SK-N-SH (cell line): ENCODE data around the gene PLSCR1. TPM values are rescaled to one million over a fixed set of nuclear protein-coding genes. Genes with fewer than 3 reads are reported as not detected.
"Not testable (repeated sequence)": the region's sequence is repeated elsewhere in the genome, so short reads cannot be mapped to it uniquely, and the experiment has no call there.

ENCODE experiments used
- CTCF ChIA-PET: fragments of 300-600, 350-600 bp; formaldehyde crosslinking; extraction: SDS; loops from one replicate; lab custom pipeline; 2021; lab: Yijun Ruan, JAX
- POLR2A ChIA-PET: fragments of 350-600 bp; sonication (Branson Sonifier 250); formaldehyde crosslinking; extraction: SDS; loops from one replicate; lab custom pipeline; 2020; ENCODE audit warnings: antibody characterized with exemption, inconsistent platforms; lab: Yijun Ruan, JAX
- DNase-seq: peaks from one replicate; pipeline ENCODE4 v3.0.0; 2012
- H2AFZ ChIP-seq: fragments of 200-600 bp; sonication (generic); 2 replicates; pipeline ENCODE4 v1.8.1; 2016; ENCODE audit warnings: antibody characterized with exemption, mild to moderate bottlenecking, low read depth
- H3F3A ChIP-seq: fragments of 200-600 bp; sonication (generic); replicated peaks from 2 replicates; pipeline ENCODE3; 2016; ENCODE audit warnings: antibody characterized with exemption, mild to moderate bottlenecking; ENCODE audit not compliant: insufficient read depth
- H3K27ac ChIP-seq, 2 experiments: fragments of 200-500 bp in 1 of 2; fragments of 200-600 bp in 1 of 2; sonication (Bioruptor generic) in 1 of 2; sonication (generic), shearing (Covaris generic) in 1 of 2; 2 replicates each; pipeline versions ENCODE4 v1.5.1 to v1.6.1; 2014 to 2016; ENCODE audit warnings: low read depth in 2 of 2, inconsistent platforms in 1 of 2, low read length in 1 of 2, mild to moderate bottlenecking in 1 of 2, mixed read lengths in 1 of 2
- H3K27me3 ChIP-seq: fragments of 200-600 bp; sonication (generic), shearing (Covaris generic); 2 replicates; pipeline ENCODE4 v1.6.1; 2016; ENCODE audit warnings: mixed run types; ENCODE audit not compliant: insufficient read depth
- H3K36me3 ChIP-seq, 2 experiments: fragments of 200-500 bp in 1 of 2; fragments of 200-600 bp in 1 of 2; sonication (Bioruptor generic) in 1 of 2; sonication (generic) in 1 of 2; replicated peaks in 1 of 2; 2 replicates each; pipeline versions ENCODE3 to v1.5.1; 2014 to 2016; ENCODE audit warnings: low read length in 1 of 2, mild to moderate bottlenecking in 1 of 2; ENCODE audit not compliant: insufficient read depth in 2 of 2, control insufficient read depth in 1 of 2
- H3K4me1 ChIP-seq, 2 experiments: fragments of 200-500 bp in 1 of 2; fragments of 200-600 bp in 1 of 2; sonication (Bioruptor generic) in 1 of 2; sonication (generic), shearing (Covaris generic) in 1 of 2; 2 replicates each; pipeline versions ENCODE4 v1.5.1 to v1.6.1; 2014 to 2016; ENCODE audit warnings: low read depth in 1 of 2, low read length in 1 of 2, mixed run types in 1 of 2; ENCODE audit not compliant: insufficient read depth in 2 of 2, control insufficient read depth in 1 of 2
- H3K4me2 ChIP-seq: fragments of 200-600 bp; sonication (generic), shearing (Covaris generic); 2 replicates; pipeline ENCODE4 v1.6.1; 2017; ENCODE audit warnings: mixed run types
- H3K4me3 ChIP-seq, 2 experiments: fragments of 200-500 bp in 1 of 2; fragments of 200-600 bp in 1 of 2; sonication (Bioruptor generic) in 1 of 2; sonication (generic), shearing (Covaris generic) in 1 of 2; 2 replicates each; pipeline versions ENCODE4 v1.5.1 to v1.8.1; 2014 to 2016; ENCODE audit warnings: low read depth in 2 of 2, inconsistent platforms in 1 of 2, low read length in 1 of 2, mild to moderate bottlenecking in 1 of 2, mixed read lengths in 1 of 2, moderate library complexity in 1 of 2
- H3K79me2 ChIP-seq: fragments of 200-600 bp; sonication (generic); 2 replicates; pipeline ENCODE4 v1.8.1; 2017; ENCODE audit warnings: mild to moderate bottlenecking; ENCODE audit not compliant: insufficient read depth
- H3K9ac ChIP-seq: fragments of 200-600 bp; sonication (generic); 2 replicates; pipeline ENCODE4 v1.6.1; 2017; ENCODE audit warnings: mixed run types
- H3K9me2 ChIP-seq: fragments of 200-600 bp; sonication (generic); 2 replicates; pipeline ENCODE4 v1.6.1; 2017; ENCODE audit warnings: mixed run types
- H3K9me3 ChIP-seq: fragments of 200-600 bp; sonication (generic); 2 replicates; pipeline ENCODE4 v1.6.1; 2017; ENCODE audit warnings: mixed run types, mild to moderate bottlenecking, moderate library complexity
- H4K20me1 ChIP-seq: fragments of 200-600 bp; sonication (generic); 2 replicates; pipeline ENCODE4 v1.6.1; 2017; ENCODE audit warnings: mild to moderate bottlenecking, mixed run types; ENCODE audit not compliant: insufficient read depth
- EP300 ChIP-seq, 2 experiments: IDR thresholded peaks; 2 replicates each; pipeline versions ENCODE4 v1.4.0 to v1.6.1; 2012; ENCODE audit warnings: borderline replicate concordance in 1 of 2, low read depth in 1 of 2, low read length in 1 of 2
- GATA2 ChIP-seq: sonication (generic); formaldehyde crosslinking; IDR thresholded peaks from 2 replicates; pipeline ENCODE4 v1.5.0; 2020; ENCODE audit warnings: mild to moderate bottlenecking, missing genetic modification reagents
- JUND ChIP-seq: IDR thresholded peaks from 2 replicates; pipeline ENCODE4 v1.4.0; 2012
- MEF2A ChIP-seq: IDR thresholded peaks from 2 replicates; pipeline ENCODE4 v1.4.0; 2012; ENCODE audit warnings: low read depth, borderline replicate concordance
- NRF1 ChIP-seq: IDR thresholded peaks from 2 replicates; pipeline ENCODE4 v1.6.1; 2012; ENCODE audit warnings: low read depth, mild to moderate bottlenecking, low read length
- RXRA ChIP-seq: IDR thresholded peaks from 2 replicates; pipeline ENCODE4 v1.4.0; 2012; ENCODE audit warnings: low read depth, mild to moderate bottlenecking, borderline replicate concordance
- SIN3A ChIP-seq: IDR thresholded peaks from 2 replicates; pipeline ENCODE4 v1.6.1; 2012; ENCODE audit warnings: low read depth, mild to moderate bottlenecking, low read length, moderate library complexity, borderline replicate concordance
- TCF12 ChIP-seq: IDR thresholded peaks from 2 replicates; pipeline ENCODE4 v1.4.0; 2012
- WGBS: methylation state at CpG from one replicate; pipeline ENCODE4 v1.1.6; 2017; ENCODE audit warnings: low lambda C conversion rate; 5-methylcytosine and 5-hydroxymethylcytosine counted together
- polyA plus RNA-seq, 3 experiments: library from polyadenylated mRNA; depleted of rRNA; stranded (reverse); fragments of >200 nt; gene quantifications; 2 replicates each; pipeline ENCODE4 v1.2.3, GENCODE V29; 2012
- TF ChIP-seq, protein P1 (sequence below): IDR thresholded peaks from 2 replicates; pipeline ENCODE4 v1.4.0; 2012; ENCODE audit warnings: low read depth, borderline replicate concordance
- TF ChIP-seq, protein P2 (sequence below): fragments of 200-600 bp; sonication (generic); IDR thresholded peaks from 2 replicates; pipeline ENCODE4 v1.6.1; 2017; ENCODE audit warnings: antibody characterized with exemption, mild to moderate bottlenecking, moderate library complexity

Gene PLSCR1
- polyA plus RNA-seq, 1 of the 3 experiments (the other 2 are of a cell fraction): 10.9 TPM

DNA sequence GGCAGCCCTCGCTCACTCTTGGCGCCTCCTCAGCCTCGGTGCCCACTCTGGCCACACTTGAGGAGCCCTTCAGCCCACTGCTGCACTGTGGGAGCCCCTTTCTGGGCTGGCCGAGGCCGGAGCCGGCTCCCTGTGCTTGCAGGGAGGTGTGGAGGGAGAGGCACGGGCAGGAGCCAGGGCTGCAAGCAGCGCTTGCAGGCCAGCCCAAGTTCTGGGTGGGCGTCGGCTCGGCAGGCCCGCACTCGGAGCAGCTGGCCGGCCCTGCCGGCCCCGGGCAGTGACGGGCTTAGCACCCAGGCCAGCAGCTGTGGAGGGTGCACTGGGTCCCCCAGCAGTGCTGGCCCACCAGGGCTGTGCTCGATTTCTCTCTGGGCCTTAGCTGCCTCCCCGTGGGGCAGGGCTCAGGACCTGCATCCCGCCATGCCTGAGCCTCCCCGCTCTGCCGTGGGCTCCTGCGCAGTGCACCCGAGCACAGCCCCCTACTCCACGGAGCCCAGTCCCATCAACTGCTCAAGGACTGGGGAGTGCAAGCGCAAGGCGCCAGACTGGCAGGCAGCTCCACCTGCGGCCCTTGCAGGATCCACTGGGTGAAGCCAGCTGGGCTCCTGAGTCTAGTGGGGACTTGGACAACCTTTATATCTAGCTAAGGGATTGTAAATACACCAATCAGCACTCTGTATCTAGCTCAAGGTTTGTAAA is 47.1 kb downstream of the PLSCR1 start:
- H3K4me2 ChIP-seq, H4K20me1 ChIP-seq, CTCF ChIA-PET, H3F3A ChIP-seq, H3K27me3 ChIP-seq, H3K9me2 ChIP-seq, H3K4me3 ChIP-seq, POLR2A ChIA-PET, DNase-seq, H3K36me3 ChIP-seq, H3K9ac ChIP-seq, H3K9me3 ChIP-seq, H3K4me1 ChIP-seq, H2AFZ ChIP-seq, H3K79me2 ChIP-seq, H3K27ac ChIP-seq: not testable (repeated sequence)
- 73% methylated on average over 3 of the region's 28 CpGs for WGBS

DNA sequence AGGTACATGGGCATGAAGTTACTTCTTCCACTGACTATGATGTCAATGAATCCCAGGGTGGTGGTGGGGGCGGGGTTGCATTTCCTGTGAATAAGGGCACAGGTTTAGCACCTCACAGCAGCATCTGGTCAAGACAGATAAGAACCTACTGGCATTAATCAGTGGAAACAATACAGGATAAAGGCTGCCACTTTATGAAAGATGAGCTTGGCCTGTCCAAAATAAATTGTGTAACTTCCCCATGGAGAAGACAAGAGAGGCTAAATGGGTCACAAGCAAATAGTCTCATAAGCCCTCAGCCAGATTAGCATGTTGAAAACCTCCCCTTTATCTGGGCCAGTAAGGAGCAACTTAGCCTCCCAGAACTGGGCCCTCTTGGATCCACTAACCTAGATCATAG is 47.7 kb downstream of the PLSCR1 start:
- 30% methylated on average over 1 of the region's 1 CpG for WGBS
- H3F3A ChIP-seq: no peaks in the 10 kb centered on the region
- H3K36me3 ChIP-seq: no peaks in the 10 kb centered on the region
- CTCF ChIA-PET: no interaction called here
- no peaks in the 10 kb centered on the region for H3K79me2 ChIP-seq
- no peak for DNase-seq
- no peaks in the 10 kb centered on the region for H3K4me1 ChIP-seq
- H4K20me1 ChIP-seq: no peaks in the 10 kb centered on the region
- H3K4me2 ChIP-seq: no peak overlapping the region
- no peaks in the 10 kb centered on the region for H3K27me3 ChIP-seq
- no peaks in the 10 kb centered on the region for H3K9me3 ChIP-seq
- H3K27ac ChIP-seq: no peak overlapping the region
- no peak overlapping the region for H3K4me3 ChIP-seq
- TF ChIP-seq, protein P1, sequence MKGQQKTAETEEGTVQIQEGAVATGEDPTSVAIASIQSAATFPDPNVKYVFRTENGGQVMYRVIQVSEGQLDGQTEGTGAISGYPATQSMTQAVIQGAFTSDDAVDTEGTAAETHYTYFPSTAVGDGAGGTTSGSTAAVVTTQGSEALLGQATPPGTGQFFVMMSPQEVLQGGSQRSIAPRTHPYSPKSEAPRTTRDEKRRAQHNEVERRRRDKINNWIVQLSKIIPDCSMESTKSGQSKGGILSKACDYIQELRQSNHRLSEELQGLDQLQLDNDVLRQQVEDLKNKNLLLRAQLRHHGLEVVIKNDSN: no peak
- no peak for TF ChIP-seq SIN3A
- no peak for TF ChIP-seq MEF2A
- TF ChIP-seq JUND: no peak
- no peak for TF ChIP-seq GATA2 (CRISPR knock-in tag)
- TF ChIP-seq EP300 (IDR thresholded peaks at IDR 0.05; ENCODE audit: borderline replicate concordance in 1 of 2, low read depth in 1 of 2, low read length in 1 of 2): no peak
- TF ChIP-seq, protein P2, sequence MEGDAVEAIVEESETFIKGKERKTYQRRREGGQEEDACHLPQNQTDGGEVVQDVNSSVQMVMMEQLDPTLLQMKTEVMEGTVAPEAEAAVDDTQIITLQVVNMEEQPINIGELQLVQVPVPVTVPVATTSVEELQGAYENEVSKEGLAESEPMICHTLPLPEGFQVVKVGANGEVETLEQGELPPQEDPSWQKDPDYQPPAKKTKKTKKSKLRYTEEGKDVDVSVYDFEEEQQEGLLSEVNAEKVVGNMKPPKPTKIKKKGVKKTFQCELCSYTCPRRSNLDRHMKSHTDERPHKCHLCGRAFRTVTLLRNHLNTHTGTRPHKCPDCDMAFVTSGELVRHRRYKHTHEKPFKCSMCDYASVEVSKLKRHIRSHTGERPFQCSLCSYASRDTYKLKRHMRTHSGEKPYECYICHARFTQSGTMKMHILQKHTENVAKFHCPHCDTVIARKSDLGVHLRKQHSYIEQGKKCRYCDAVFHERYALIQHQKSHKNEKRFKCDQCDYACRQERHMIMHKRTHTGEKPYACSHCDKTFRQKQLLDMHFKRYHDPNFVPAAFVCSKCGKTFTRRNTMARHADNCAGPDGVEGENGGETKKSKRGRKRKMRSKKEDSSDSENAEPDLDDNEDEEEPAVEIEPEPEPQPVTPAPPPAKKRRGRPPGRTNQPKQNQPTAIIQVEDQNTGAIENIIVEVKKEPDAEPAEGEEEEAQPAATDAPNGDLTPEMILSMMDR: no peak
- TF ChIP-seq NRF1: no peak
- no peak for TF ChIP-seq RXRA
- TF ChIP-seq TCF12: no peak
- H2AFZ ChIP-seq: no peak overlapping the region
- no peaks in the 10 kb centered on the region for H3K9me2 ChIP-seq
- H3K9ac ChIP-seq: no peak overlapping the region
- POLR2A ChIA-PET: no interaction called here
